NT2/D1 (cell line): ENCODE measurements around the gene SIRT3.

Source experiments
- SUZ12 ChIP-seq: IDR thresholded peaks from 2 replicates; pipeline ENCODE4 v1.6.1; 2011; ENCODE audit not compliant: insufficient read length, insufficient read depth; ENCODE audit errors: extremely low read depth
- YY1 ChIP-seq: IDR thresholded peaks from 2 replicates; pipeline ENCODE4 v1.6.1; 2011; ENCODE audit not compliant: insufficient read length, insufficient read depth
- ZNF274 ChIP-seq: IDR thresholded peaks from 2 replicates; pipeline ENCODE4 v1.6.1; 2011; ENCODE audit warnings: mild to moderate bottlenecking, low read depth, low read length

DNA sequence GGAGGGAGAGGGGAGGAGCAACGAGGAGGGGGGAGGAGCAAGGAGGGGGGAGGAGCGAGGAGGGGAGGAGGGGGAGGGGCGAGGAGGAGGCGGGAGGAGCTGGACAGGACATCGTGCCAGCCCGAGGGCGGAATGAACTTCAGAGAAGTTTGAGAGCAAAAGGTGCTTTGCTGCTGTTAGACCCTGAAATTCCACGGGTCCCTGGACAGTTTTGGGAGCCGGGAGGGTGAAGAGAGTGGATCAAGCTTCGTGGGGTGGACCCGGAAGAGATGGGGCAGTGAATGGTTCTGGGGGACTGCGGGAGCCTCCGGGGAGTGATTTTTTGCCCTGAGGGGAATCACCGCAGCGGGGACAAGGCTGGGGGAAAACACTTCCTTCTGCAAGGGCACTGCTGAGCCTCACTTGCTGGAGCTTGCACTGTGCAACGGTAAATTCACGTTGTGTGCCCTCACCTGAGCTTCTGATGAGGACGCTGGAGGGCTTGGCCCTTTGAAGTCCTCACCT is 31.4 kb upstream of the SIRT3 start:
- no peak for TF ChIP-seq SUZ12
- TF ChIP-seq ZNF274, result no peak
- no peak for TF ChIP-seq YY1
